K562 (cell line): ENCODE results near the gene LRRN3. TPM values are rescaled to one million over a fixed set of nuclear protein-coding genes. Genes with fewer than 3 reads are reported as not detected.

Experiments
- ATAC-seq: fragments of 200-7000 bp; cut with Tn5 transposase; 3 replicates; pipeline ENCODE4 v1.9.1; 2020; ENCODE audit warnings: moderate library complexity
- BruUV-seq: library from RNA; stranded (reverse); fragments of 400-500 nt; replicated peaks from 2 replicates; lab custom pipeline; 2021; lab: Mats Ljungman, UMichigan
- CTCF ChIA-PET: fragments of 300-600 bp; formaldehyde crosslinking; extraction: SDS; loops from one replicate; lab custom pipeline; 2021; ENCODE audit warnings: low intra/inter-chr PET ratio; lab: Yijun Ruan, JAX
- POLR2A ChIA-PET: fragments of 300-600, 350-650 bp; sonication (Branson Sonifier 250); formaldehyde crosslinking; extraction: SDS; loops from one replicate; lab custom pipeline; 2021; ENCODE audit warnings: antibody characterized with exemption, inconsistent platforms; lab: Yijun Ruan, JAX
- DNase-seq, 4 experiments: peaks; one replicate each; pipeline versions ENCODE4 v3.0.0 to v3.0.0-alpha.2; 2011 to 2018; ENCODE audit warnings: low spot score in 3 of 4, mixed read lengths in 3 of 4; ENCODE audit errors: extremely low read depth in 1 of 4
- FAIRE-seq: peaks from 2 replicates; lab custom pipeline; 2011; peaks lifted over from hg19 to GRCh38; lab: Jason Lieb, UNC
- H2AFZ ChIP-seq: 2 replicates; pipeline ENCODE4 v1.6.0; 2011; ENCODE audit warnings: low read depth, low read length, control low read depth, inconsistent platforms
- H3K27ac ChIP-seq: fragments of 200-600 bp; 3 replicates; pipeline ENCODE4 v1.8.0; 2011; ENCODE audit warnings: low read depth, mild to moderate bottlenecking, control low read depth, inconsistent platforms, low read length, moderate library complexity, mixed read lengths; ENCODE audit errors: extremely low read depth
- H3K27me3 ChIP-seq, 2 experiments: fragments of 300-600 bp in 1 of 2; 2 replicates in 1 of 2; 3 replicates in 1 of 2; pipeline versions ENCODE4 v1.6.0 to v1.8.0; 2011; ENCODE audit warnings: inconsistent platforms in 2 of 2, low read length in 2 of 2, mild to moderate bottlenecking in 1 of 2, mixed read lengths in 1 of 2, moderate library complexity in 1 of 2; ENCODE audit not compliant: control insufficient read depth in 2 of 2, insufficient read depth in 2 of 2
- H3K36me3 ChIP-seq: fragments of 300-600 bp; 3 replicates; pipeline ENCODE4 v1.8.0; 2011; ENCODE audit warnings: mild to moderate bottlenecking, low read length, inconsistent platforms; ENCODE audit not compliant: control insufficient read depth, insufficient read depth
- H3K4me1 ChIP-seq, 2 experiments: fragments of 200-600 bp in 1 of 2; replicated peaks in 1 of 2; 2 replicates in 1 of 2; 3 replicates in 1 of 2; pipeline versions ENCODE4 v1.5.1 to v1.8.0; 2011; ENCODE audit warnings: inconsistent platforms in 2 of 2, low read length in 2 of 2, mild to moderate bottlenecking in 1 of 2, mixed read lengths in 1 of 2, moderate library complexity in 1 of 2; ENCODE audit not compliant: control insufficient read depth in 2 of 2, insufficient read depth in 2 of 2
- H3K4me2 ChIP-seq: 2 replicates; pipeline ENCODE4 v1.6.1; 2011; ENCODE audit warnings: low read length, control low read depth, inconsistent platforms, mixed read lengths; ENCODE audit not compliant: insufficient read depth
- H3K4me3 ChIP-seq: fragments of 200-600 bp; sonication (generic), shearing (Covaris generic); 2 replicates; pipeline ENCODE4 v1.5.1; 2016; ENCODE audit warnings: control low read depth, inconsistent platforms
- H3K79me2 ChIP-seq: fragments of 200-600 bp; 3 replicates; pipeline ENCODE4 v1.8.0; 2011; ENCODE audit warnings: low read length, inconsistent platforms; ENCODE audit not compliant: control insufficient read depth, insufficient read depth
- H3K9ac ChIP-seq, 2 experiments: 2 replicates each; pipeline versions ENCODE4 v1.6.0 to v1.6.1; 2011; ENCODE audit warnings: low read depth in 2 of 2, low read length in 2 of 2, control low read depth in 1 of 2, inconsistent platforms in 1 of 2, mild to moderate bottlenecking in 1 of 2, mixed read lengths in 1 of 2; ENCODE audit not compliant: insufficient read depth in 1 of 2
- H3K9me1 ChIP-seq: one replicate; pipeline ENCODE4 v1.6.0; 2011; ENCODE audit warnings: inconsistent platforms, mild to moderate bottlenecking, low read length, moderate library complexity; ENCODE audit not compliant: control insufficient read depth, insufficient read depth
- H3K9me3 ChIP-seq: replicated peaks from 2 replicates; pipeline ENCODE4 v1.5.1; 2011; ENCODE audit warnings: low read depth, low read length, inconsistent platforms; ENCODE audit not compliant: control insufficient read depth, insufficient read depth
- H4K20me1 ChIP-seq: replicated peaks from 2 replicates; pipeline ENCODE4 v1.6.1; 2011; ENCODE audit warnings: low read length, inconsistent platforms, mixed read lengths; ENCODE audit not compliant: control insufficient read depth, insufficient read depth
- HMBOX1 ChIP-seq: sonication (generic); IDR thresholded peaks from 2 replicates; pipeline ENCODE4 v1.6.1; 2016
- KHSRP ChIP-seq: fragments of 450-650 bp; IDR thresholded peaks from 2 replicates; pipeline ENCODE4 v1.6.1; 2017
- L3MBTL2 ChIP-seq: fragments of 450-650 bp; IDR thresholded peaks from 2 replicates; pipeline ENCODE4 v1.6.1; 2016; ENCODE audit warnings: mild to moderate bottlenecking, moderate library complexity
- MLX ChIP-seq, 2 experiments: fragments of 450-650 bp in 1 of 2; sonication (generic) in 1 of 2; formaldehyde crosslinking; conservative IDR thresholded peaks; 2 replicates each; pipeline versions ENCODE4 v1.4.0 to v1.8.1; 2020 to 2022; ENCODE audit warnings: mild to moderate bottlenecking in 1 of 2, missing genetic modification reagents in 1 of 2
- ZNF75A ChIP-seq: fragments of 450-650 bp; formaldehyde crosslinking; IDR thresholded peaks from 2 replicates; pipeline ENCODE4 v1.4.0; 2020; ENCODE audit warnings: mild to moderate bottlenecking
- ZNF76 ChIP-seq: fragments of 250-450 bp; sonication (Bioruptor Pico); IDR thresholded peaks from 2 replicates; pipeline ENCODE4 v1.4.0; 2020; ENCODE audit warnings: mild to moderate bottlenecking, moderate library complexity, borderline replicate concordance
- ZNF830 ChIP-seq: fragments of 250-450 bp; sonication (Bioruptor Pico); IDR thresholded peaks from 2 replicates; pipeline ENCODE4 v1.5.0; 2021; ENCODE audit warnings: mild to moderate bottlenecking
- WGBS: fragments of 100-300 bp; shearing (Covaris generic); methylation state at CpG from one replicate; pipeline ENCODE4 v1.1.6; 2016; ENCODE audit warnings: low coverage, mixed read lengths; ENCODE audit not compliant: insufficient coverage; ENCODE audit errors: missing lambda C conversion rate; 5-methylcytosine and 5-hydroxymethylcytosine counted together
- in situ Hi-C: fragments of 300-500 bp; cut with MboI; formaldehyde crosslinking; loops from 4 replicates; pipeline ENCODE4 v1.15.0; 2018; ENCODE audit warnings: inconsistent platforms, mixed read lengths
- intact Hi-C: fragments of 100-400 bp; cut with micrococcal nuclease; formaldehyde crosslinking; loops from 2 replicates; pipeline ENCODE4 v1.14.2; 2022
- polyA plus RNA-seq, 8 experiments: library from polyadenylated mRNA; depleted of rRNA in 4 of 8; stranded (reverse) in 5 of 8; unstranded in 3 of 8; fragments of >200 nt; fragmentation: Nextera tagmentation in 2 of 8; fragmentation: Illumina TruSeq in 1 of 8; extraction: Ambion mirVana in 2 of 8; extraction: Trizol in 1 of 8; gene quantifications; 2 replicates each; pipeline versions ENCODE4 v1.2.1 to v1.2.3, GENCODE V29; 2011 to 2014; ENCODE audit warnings: inconsistent platforms in 1 of 8, missing spikeins in 1 of 8
- total RNA-seq, 7 experiments: library from RNA; depleted of rRNA in 6 of 7; stranded (reverse); fragments of >200 nt in 6 of 7; fragmentation: Illumina TruSeq in 2 of 7; extraction: Trizol in 2 of 7; gene quantifications; 2 replicates each; pipeline versions ENCODE4 v1.2.1 to v1.2.3, GENCODE V29; 2011 to 2021; ENCODE audit warnings: low replicate concordance in 1 of 7

Gene LRRN3
- total and polyA plus RNA-seq, 9 of the 15 experiments (the other 6 are each of a cell fraction or from before 2014, with no cell fraction given), result 0.05 to 1.00 (median 0.20) TPM; not detected in 1

GRCh38 chr7:111107579-111107978 lies 16.7 kb downstream of the LRRN3 start:
- H3K4me2 ChIP-seq, result no peak overlapping the region
- no peak overlapping the region for H3K9ac ChIP-seq
- no peak for TF ChIP-seq L3MBTL2
- TF ChIP-seq ZNF830 (CRISPR knock-in tag), result no peak
- TF ChIP-seq KHSRP, result no peak
- TF ChIP-seq HMBOX1, result no peak
- no peak for TF ChIP-seq ZNF75A
- no peak for TF ChIP-seq MLX (CRISPR knock-in tag; conservative IDR thresholded peaks at IDR 0.05)
- no peak for TF ChIP-seq ZNF76
- intact Hi-C loops, result no loop called here
- no peaks in the 10 kb centered on the region for H4K20me1 ChIP-seq
- H3K79me2 ChIP-seq, result no peaks in the 10 kb centered on the region
- H3K9me3 ChIP-seq, result no peaks in the 10 kb centered on the region
- DNase-seq (no peak), ATAC-seq (no peak), FAIRE-seq (no peak)
- CTCF ChIA-PET, result no interaction called here
- WGBS, result 47% methylated on average over 1 of the region's 1 CpG
- in situ Hi-C loops, result no loop called here
- no peaks in the 10 kb centered on the region for H3K27me3 ChIP-seq
- H2AFZ ChIP-seq, result no peak overlapping the region
- H3K9me1 ChIP-seq, result no peaks in the 10 kb centered on the region
- H3K36me3 ChIP-seq, result no peaks in the 10 kb centered on the region
- POLR2A ChIA-PET, result no interaction called here
- BruUV-seq, result no TSS peak
- H3K27ac ChIP-seq, result no peak overlapping the region
- no peaks in the 10 kb centered on the region for H3K4me1 ChIP-seq
- H3K4me3 ChIP-seq, result no peak overlapping the region
